Measurements from ENCODE around the gene CTSC. TPM values are rescaled to one million over a fixed set of nuclear protein-coding genes. Genes with fewer than 3 reads are reported as not detected.

CTSC gene
- total RNA-seq, 1 donor from 2014 or later: 164 TPM

- DNase-seq (ENCODE audit: low spot score in 2 of 2): no peak
- intact Hi-C loops (cut with DNase I): no loop called here
- no peak overlapping the region for H3K27ac ChIP-seq
- no peaks in the 10 kb centered on the region for H3K9me3 ChIP-seq
- H3K27me3 ChIP-seq: no peaks in the 10 kb centered on the region
- no peak overlapping the region for H3K4me3 ChIP-seq
- no peaks in the 10 kb centered on the region for H3K36me3 ChIP-seq
- no peak for TF ChIP-seq CTCF (IDR thresholded peaks at IDR 0.05)
- H3K4me1 ChIP-seq: peaks cover 0 to 13% of the 10 kb centered on the region in 2 donors
Observed at GRCh38 chr11:88317536-88317935, 20.0 kb downstream of the CTSC start.

- no peak overlapping the region for H3K4me3 ChIP-seq
- no peak for TF ChIP-seq CTCF (IDR thresholded peaks at IDR 0.05)
- no peak for DNase-seq (ENCODE audit: low spot score in 2 of 2)
- intact Hi-C loops (cut with DNase I): no loop called here
- no peaks in the 10 kb centered on the region for H3K36me3 ChIP-seq
- H3K9me3 ChIP-seq: no peaks in the 10 kb centered on the region
- no peaks in the 10 kb centered on the region for H3K27me3 ChIP-seq
- H3K27ac ChIP-seq: no peak overlapping the region
- H3K4me1 ChIP-seq: peaks cover 0 to 18% of the 10 kb centered on the region in 2 donors
Observed at GRCh38 chr11:88315981-88316441, 21.5 kb downstream of the CTSC start.

- Histone ChIP-seq H3K9me3 (no peaks in the 10 kb centered on the region), H3K4me1 (peaks cover 0 to 12% of the 10 kb centered on the region in 2 donors), H3K4me3 (no peak overlapping the region), H3K27me3 (no peaks in the 10 kb centered on the region), H3K36me3 (no peaks in the 10 kb centered on the region), H3K27ac (no peak overlapping the region)
- DNase-seq (ENCODE audit: low spot score in 2 of 2): no peak
- no peak for TF ChIP-seq CTCF (IDR thresholded peaks at IDR 0.05)
- intact Hi-C loops (cut with DNase I): no loop called here
Observed at GRCh38 chr11:88315015-88315414, 22.5 kb downstream of the CTSC start.

GRCh38 chr11:88313441-88313840 is 24.1 kb downstream of the CTSC start:
- no peaks in the 10 kb centered on the region for H3K36me3 ChIP-seq
- no peaks in the 10 kb centered on the region for H3K27me3 ChIP-seq
- no peak overlapping the region for H3K4me3 ChIP-seq
- no peak for TF ChIP-seq CTCF (IDR thresholded peaks at IDR 0.05)
- H3K27ac ChIP-seq: no peak overlapping the region
- intact Hi-C loops (cut with DNase I): no loop called here
- H3K9me3 ChIP-seq: no peaks in the 10 kb centered on the region
- H3K4me1 ChIP-seq: peaks cover 0 to 8% of the 10 kb centered on the region in 2 donors
- no peak for DNase-seq (ENCODE audit: low spot score in 2 of 2)

GRCh38 chr11:88312628-88313027 is 24.9 kb downstream of the CTSC start:
- H3K27ac ChIP-seq: no peak overlapping the region
- H3K4me1 ChIP-seq: peaks cover 0 to 8% of the 10 kb centered on the region in 2 donors
- no peak overlapping the region for H3K4me3 ChIP-seq
- H3K36me3 ChIP-seq: no peaks in the 10 kb centered on the region
- no peak for TF ChIP-seq CTCF (IDR thresholded peaks at IDR 0.05)
- intact Hi-C loops (cut with DNase I): no loop called here
- H3K9me3 ChIP-seq: no peaks in the 10 kb centered on the region
- no peaks in the 10 kb centered on the region for H3K27me3 ChIP-seq
- no peak for DNase-seq (ENCODE audit: low spot score in 2 of 2)

GRCh38 chr11:88310246-88310645 is 27.3 kb downstream of the CTSC start:
- peaks cover 0 to 5% of the 10 kb centered on the region in 2 donors for H3K4me1 ChIP-seq
- intact Hi-C loops (cut with DNase I): no loop called here
- no peaks in the 10 kb centered on the region for H3K36me3 ChIP-seq
- H3K27ac ChIP-seq: no peak overlapping the region
- no peak for DNase-seq (ENCODE audit: low spot score in 2 of 2)
- no peak for TF ChIP-seq CTCF (IDR thresholded peaks at IDR 0.05)
- H3K4me3 ChIP-seq: no peak overlapping the region
- no peaks in the 10 kb centered on the region for H3K9me3 ChIP-seq
- no peaks in the 10 kb centered on the region for H3K27me3 ChIP-seq

Data from ascending aorta (tissue), 2 donors.